Peyer's patch (tissue), 4 donors: ENCODE results near the gene SPATA2L. TPM values are rescaled to one million over a fixed set of nuclear protein-coding genes. Genes with fewer than 3 reads are reported as not detected.
"Not testable (repeated sequence)": the region's sequence is repeated elsewhere in the genome, so short reads cannot be mapped to it uniquely, and the experiment has no call there.

Source experiments
- DNase-seq, 3 donors: peaks; one replicate each; pipeline ENCODE4 v3.0.0-alpha.2; 2017 to 2019
- H3K27ac ChIP-seq, 4 donors: fragments of 200-600 bp; sonication (generic); one replicate each; pipeline ENCODE4 v1.5.1; 2016 to 2019
- H3K27me3 ChIP-seq, 2 donors: fragments of 200-600 bp; sonication (generic); one replicate each; pipeline ENCODE4 v1.5.1; 2019
- H3K36me3 ChIP-seq, 3 donors: fragments of 200-600 bp; sonication (generic); one replicate each; pipeline ENCODE4 v1.5.1; 2016 to 2019
- H3K4me1 ChIP-seq, 4 donors: fragments of 200-600 bp; sonication (generic); one replicate each; pipeline ENCODE4 v1.5.1; 2016 to 2019
- H3K4me3 ChIP-seq, 4 donors: fragments of 200-600 bp; sonication (generic); 1 replicate in 3 of 4; 2 replicates in 1 of 4; pipeline ENCODE4 v1.5.1; 2016 to 2019; ENCODE audit warnings: mild to moderate bottlenecking in 1 of 4
- H3K9me3 ChIP-seq, 4 donors: fragments of 200-600 bp; sonication (generic); one replicate each; pipeline ENCODE4 v1.5.1; 2016 to 2019; ENCODE audit warnings: mild to moderate bottlenecking in 1 of 4
- CTCF ChIP-seq, 6 experiments: fragments of 450-650 bp in 4 of 6; fragments of 200-600 bp in 2 of 6; sonication (generic) in 1 of 6; IDR thresholded peaks; one replicate each; pipeline ENCODE4 v1.5.1; 2017 to 2019; ENCODE audit warnings: antibody characterized with exemption in 6 of 6, mild to moderate bottlenecking in 3 of 6, moderate library complexity in 1 of 6
- POLR2A ChIP-seq, 2 donors: fragments of 450-650 bp; IDR thresholded peaks; one replicate each; pipeline ENCODE4 v1.5.1; 2017; ENCODE audit warnings: antibody characterized with exemption in 2 of 2, mild to moderate bottlenecking in 2 of 2, moderate library complexity in 2 of 2
- total RNA-seq, 4 donors: library from RNA; depleted of rRNA; stranded (reverse); fragments of >200 nt; gene quantifications; one replicate each; pipeline ENCODE4 v1.1.0, GENCODE V29; 2016

The SPATA2L gene
- total RNA-seq, 4 donors from 2014 or later, result 19.0 to 44.7 (median 36.7) TPM

- H3K27ac ChIP-seq, result no peak overlapping the region
- H3K27me3 ChIP-seq, result no peaks in the 10 kb centered on the region
These were observed 29.1 kb downstream of the SPATA2L start for GRCh38 chr16:89672177-89672941.

GRCh38 chr16:89671565-89671964 lies 29.9 kb downstream of the SPATA2L start:
- not testable (repeated sequence) for H3K9me3 ChIP-seq, H3K36me3 ChIP-seq, H3K27ac ChIP-seq, H3K4me3 ChIP-seq, DNase-seq, H3K27me3 ChIP-seq
- peaks cover 0 to 13% (median 0%) of the 10 kb centered on the region in 4 donors for H3K4me1 ChIP-seq

More at GRCh38 chr16:89672177-89672941, 29.1 kb downstream of the SPATA2L start:
- Histone ChIP-seq H3K36me3 (no peaks in the 10 kb centered on the region), H3K4me1 (peaks cover 0 to 13% (median 0%) of the 10 kb centered on the region in 4 donors), H3K4me3 (no peak overlapping the region), H3K9me3 (no peaks in the 10 kb centered on the region)
- TF ChIP-seq CTCF (IDR thresholded peaks at IDR 0.05), result no peak
- TF ChIP-seq POLR2A (IDR thresholded peaks at IDR 0.05), result no peak
- no peak for DNase-seq

- peak overlapping the region in 1 of 4 donors; percentile 73 for H3K27ac ChIP-seq
These were observed 30.7 kb downstream of the SPATA2L start for GRCh38 chr16:89670496-89671431.

GRCh38 chr16:89669755-89670154 lies 31.8 kb downstream of the SPATA2L start:
- Histone ChIP-seq H3K4me3 (no peak overlapping the region), H3K4me1 (peaks cover 0 to 13% (median 0%) of the 10 kb centered on the region in 4 donors), H3K9me3 (no peaks in the 10 kb centered on the region), H3K27ac (no peak overlapping the region), H3K27me3 (no peaks in the 10 kb centered on the region), H3K36me3 (no peaks in the 10 kb centered on the region)
- TF ChIP-seq CTCF (IDR thresholded peaks at IDR 0.05) (no peak), POLR2A (IDR thresholded peaks at IDR 0.05) (no peak)
- DNase-seq, result no peak

More at GRCh38 chr16:89670496-89671431, 30.7 kb downstream of the SPATA2L start:
- no peak for TF ChIP-seq POLR2A (IDR thresholded peaks at IDR 0.05)
- TF ChIP-seq CTCF (IDR thresholded peaks at IDR 0.05), result no peak
- Histone ChIP-seq H3K9me3 (no peaks in the 10 kb centered on the region), H3K4me3 (no peak overlapping the region), H3K27me3 (no peaks in the 10 kb centered on the region), H3K36me3 (no peaks in the 10 kb centered on the region), H3K4me1 (peaks cover 0 to 13% (median 0%) of the 10 kb centered on the region in 4 donors)
- DNase-seq, result no peak

GRCh38 chr16:89668790-89669158 lies 32.7 kb downstream of the SPATA2L start:
- DNase-seq, result peak in 1 of 3 donors; percentile 67
- Histone ChIP-seq H3K4me3 (peak overlapping the region in 2 of 4 donors; percentile 36 to 41), H3K9me3 (no peaks in the 10 kb centered on the region), H3K27me3 (no peaks in the 10 kb centered on the region), H3K4me1 (peaks cover 0 to 13% (median 0%) of the 10 kb centered on the region in 4 donors), H3K27ac (peak overlapping the region in 3 of 4 donors; percentile 40 to 89 (median 79)), H3K36me3 (no peaks in the 10 kb centered on the region)
- peak in 1 of 2 donors; percentile 15 for TF ChIP-seq POLR2A (IDR thresholded peaks at IDR 0.05)
- TF ChIP-seq CTCF (IDR thresholded peaks at IDR 0.05), result no peak
